Fibroblast of lung (primary cell): ENCODE data around the gene PMM1. TPM values are rescaled to one million over a fixed set of nuclear protein-coding genes. Genes with fewer than 3 reads are reported as not detected.

ENCODE experiments used
- DNase-seq, 2 donors: peaks; one replicate each; pipeline versions ENCODE4 v3.0.0 to v3.0.0-alpha.2; 2010; ENCODE audit warnings: low read depth in 2 of 2
- H2AFZ ChIP-seq: 2 replicates; pipeline ENCODE4 v1.5.1; 2012; ENCODE audit warnings: low read length, control low read depth, inconsistent platforms
- H3K27ac ChIP-seq: 2 replicates; pipeline ENCODE4 v1.5.1; 2011; ENCODE audit warnings: low read length, control low read depth; ENCODE audit not compliant: insufficient read depth
- H3K27me3 ChIP-seq: 2 replicates; pipeline ENCODE4 v1.5.1; 2011; ENCODE audit warnings: mild to moderate bottlenecking, low read length; ENCODE audit not compliant: control insufficient read depth, insufficient read depth
- H3K36me3 ChIP-seq: 2 replicates; pipeline ENCODE4 v1.5.1; 2011; ENCODE audit warnings: low read length; ENCODE audit not compliant: control insufficient read depth, insufficient read depth
- H3K4me1 ChIP-seq: 2 replicates; pipeline ENCODE4 v1.5.1; 2011; ENCODE audit warnings: low read length; ENCODE audit not compliant: control insufficient read depth, insufficient read depth; ENCODE audit errors: extremely low read depth
- H3K4me2 ChIP-seq: 2 replicates; pipeline ENCODE4 v1.5.1; 2011; ENCODE audit warnings: low read length, control low read depth; ENCODE audit not compliant: insufficient read depth; ENCODE audit errors: extremely low read depth
- H3K4me3 ChIP-seq, 4 experiments: fragments of 200-600 bp in 1 of 4; sonication (generic) in 1 of 4; replicated peaks in 1 of 4; 2 replicates each; pipeline ENCODE4 v1.5.1; 2011 to 2016; ENCODE audit warnings: low read length in 4 of 4, low read depth in 3 of 4, mild to moderate bottlenecking in 3 of 4, control low read depth in 2 of 4, inconsistent platforms in 1 of 4, mixed read lengths in 1 of 4; ENCODE audit not compliant: insufficient read depth in 1 of 4; ENCODE audit errors: control extremely low read depth in 1 of 4
- H3K79me2 ChIP-seq: 2 replicates; pipeline ENCODE4 v1.5.1; 2012; ENCODE audit warnings: mild to moderate bottlenecking, low read length, inconsistent platforms; ENCODE audit not compliant: control insufficient read depth, insufficient read depth
- H3K9ac ChIP-seq: 2 replicates; pipeline ENCODE4 v1.5.1; 2011; ENCODE audit warnings: mild to moderate bottlenecking, low read length, control low read depth; ENCODE audit not compliant: insufficient read depth
- H3K9me3 ChIP-seq: 2 replicates; pipeline ENCODE4 v1.5.1; 2012; ENCODE audit warnings: low read depth, low read length; ENCODE audit not compliant: control insufficient read depth, insufficient read depth
- H4K20me1 ChIP-seq: 2 replicates; pipeline ENCODE4 v1.5.1; 2011; ENCODE audit warnings: low read length; ENCODE audit not compliant: control insufficient read depth, insufficient read depth; ENCODE audit errors: extremely low read depth
- CTCF ChIP-seq, 2 donors: IDR thresholded peaks in 1 of 2; conservative IDR thresholded peaks in 1 of 2; 1 replicate in 1 of 2; 2 replicates in 1 of 2; pipeline ENCODE4 v1.5.1; 2011 to 2012; ENCODE audit warnings: low read length in 2 of 2, control low read depth in 1 of 2, inconsistent platforms in 1 of 2, low read depth in 1 of 2, mild to moderate bottlenecking in 1 of 2
- EZH2 ChIP-seq: IDR thresholded peaks from 2 replicates; pipeline ENCODE4 v1.5.1; 2012; ENCODE audit warnings: low read length, control low read depth, mild to moderate bottlenecking; ENCODE audit errors: missing control alignments
- polyA plus RNA-seq, 2 donors: library from polyadenylated mRNA; depleted of rRNA in 1 of 2; stranded (reverse) in 1 of 2; unstranded in 1 of 2; fragments of >200 nt; gene quantifications; 2 replicates each; pipeline ENCODE4 v1.2.1, GENCODE V29; 2011 to 2012; ENCODE audit warnings: missing spikeins in 1 of 2
- total RNA-seq: library from RNA; depleted of rRNA; stranded (reverse); fragments of >200 nt; gene quantifications from 2 replicates; pipeline ENCODE4 v1.2.1, GENCODE V29; 2014

The PMM1 gene
- total and polyA plus RNA-seq, 2 donors (not counting 1 experiment from before 2014, with no cell fraction given) = 32.4 to 110 TPM

- peaks cover 33% of the 10 kb centered on the region for H3K79me2 ChIP-seq
- H4K20me1 ChIP-seq = no peaks in the 10 kb centered on the region
- TF ChIP-seq CTCF (conservative IDR thresholded peaks at IDR 0.05 in 1 of 2, IDR thresholded peaks at IDR 0.05 in 1 of 2; ENCODE audit: low read depth in 1 of 2, low read length in 2 of 2) = no peak
- TF ChIP-seq EZH2 = no peak
Measured at GRCh38 chr22:41538583-41538982, 51.1 kb downstream of the PMM1 start.

GRCh38 chr22:41537203-41537602, 52.4 kb downstream of the PMM1 start:
- Histone ChIP-seq H3K9me3 (no peaks in the 10 kb centered on the region), H3K79me2 (peaks cover 27% of the 10 kb centered on the region), H3K4me2 (no peak overlapping the region), H3K9ac (no peak overlapping the region), H4K20me1 (no peaks in the 10 kb centered on the region), H2AFZ (no peak overlapping the region), H3K36me3 (peaks cover 15% of the 10 kb centered on the region), H3K4me3 (no peak overlapping the region), H3K4me1 (no peaks in the 10 kb centered on the region), H3K27ac (no peak overlapping the region), H3K27me3 (no peaks in the 10 kb centered on the region)
- TF ChIP-seq CTCF (conservative IDR thresholded peaks at IDR 0.05 in 1 of 2, IDR thresholded peaks at IDR 0.05 in 1 of 2; ENCODE audit: low read depth in 1 of 2, low read length in 2 of 2) = no peak
- TF ChIP-seq EZH2 = no peak
- no peak for DNase-seq

More at GRCh38 chr22:41538583-41538982, 51.1 kb downstream of the PMM1 start:
- Histone ChIP-seq H3K9ac (no peak overlapping the region), H3K27me3 (no peaks in the 10 kb centered on the region), H3K36me3 (peaks cover 10% of the 10 kb centered on the region), H2AFZ (no peak overlapping the region), H3K27ac (no peak overlapping the region), H3K4me1 (peaks cover 4% of the 10 kb centered on the region), H3K4me3 (no peak overlapping the region), H3K4me2 (no peak overlapping the region), H3K9me3 (no peaks in the 10 kb centered on the region)
- DNase-seq = no peak

- H3K27me3 ChIP-seq = no peaks in the 10 kb centered on the region
- H3K4me2 ChIP-seq = no peak overlapping the region
- peaks cover 15% of the 10 kb centered on the region for H3K79me2 ChIP-seq
- no peak overlapping the region for H3K27ac ChIP-seq
- no peak overlapping the region for H3K9ac ChIP-seq
- peaks cover 28% of the 10 kb centered on the region for H3K36me3 ChIP-seq
- H3K9me3 ChIP-seq = no peaks in the 10 kb centered on the region
- no peak overlapping the region for H3K4me3 ChIP-seq
- no peak overlapping the region for H2AFZ ChIP-seq
- DNase-seq = no peak
- H3K4me1 ChIP-seq = no peaks in the 10 kb centered on the region
- no peaks in the 10 kb centered on the region for H4K20me1 ChIP-seq
- no peak for TF ChIP-seq EZH2
- TF ChIP-seq CTCF (conservative IDR thresholded peaks at IDR 0.05 in 1 of 2, IDR thresholded peaks at IDR 0.05 in 1 of 2; ENCODE audit: low read depth in 1 of 2, low read length in 2 of 2) = peak in 1 of 2 donors; percentile 34
Measured at GRCh38 chr22:41535244-41535643, 54.4 kb downstream of the PMM1 start.
